HuH-7.5 (cell line): ENCODE measurements around the gene ERC2.

Source experiments
- DNase-seq: peaks from one replicate; pipeline ENCODE4 v3.0.0; 2011; ENCODE audit warnings: low spot score

The ERC2 gene

GRCh38 chr3:55673764-55674163 is 794.5 kb downstream of the ERC2 start:
- no peak for DNase-seq

- DNase-seq, result no peak
Measured at GRCh38 chr3:55669133-55669532, 799.1 kb downstream of the ERC2 start.

GRCh38 chr3:55668359-55668758 is 799.9 kb downstream of the ERC2 start:
- no peak for DNase-seq

- DNase-seq, result no peak
Measured at GRCh38 chr3:55664387-55664786, 803.9 kb downstream of the ERC2 start.

GRCh38 chr3:55662683-55663082 is 805.6 kb downstream of the ERC2 start:
- DNase-seq, result no peak

- DNase-seq, result no peak
Measured at GRCh38 chr3:55661571-55661970, 806.7 kb downstream of the ERC2 start.

GRCh38 chr3:55661141-55661540 is 807.1 kb downstream of the ERC2 start:
- DNase-seq, result no peak

GRCh38 chr3:55660642-55661041 is 807.6 kb downstream of the ERC2 start:
- DNase-seq, result no peak

- DNase-seq, result no peak
Measured at GRCh38 chr3:55659701-55660100, 808.6 kb downstream of the ERC2 start.

- DNase-seq, result no peak
Measured at GRCh38 chr3:55658690-55659562, 809.3 kb downstream of the ERC2 start.

GRCh38 chr3:55658270-55658669 is 810.0 kb downstream of the ERC2 start:
- DNase-seq, result no peak

GRCh38 chr3:55655544-55655943 is 812.7 kb downstream of the ERC2 start:
- DNase-seq, result no peak

- DNase-seq, result no peak
Measured at GRCh38 chr3:55654123-55654760, 814.0 kb downstream of the ERC2 start.

- DNase-seq, result no peak
Measured at GRCh38 chr3:55651011-55651410, 817.3 kb downstream of the ERC2 start.

GRCh38 chr3:55650011-55650410 is 818.3 kb downstream of the ERC2 start:
- no peak for DNase-seq

GRCh38 chr3:55649554-55649953 is 818.7 kb downstream of the ERC2 start:
- DNase-seq, result no peak

GRCh38 chr3:55648591-55649318 is 819.5 kb downstream of the ERC2 start:
- no peak for DNase-seq

- no peak for DNase-seq
Measured at GRCh38 chr3:55647670-55648069, 820.6 kb downstream of the ERC2 start.

GRCh38 chr3:55647063-55647462 is 821.2 kb downstream of the ERC2 start:
- DNase-seq, result no peak

- DNase-seq, result no peak
Measured at GRCh38 chr3:55646121-55646520, 822.1 kb downstream of the ERC2 start.

GRCh38 chr3:55645422-55645821 is 822.8 kb downstream of the ERC2 start:
- DNase-seq, result no peak

- no peak for DNase-seq
Measured at GRCh38 chr3:55643283-55643682, 825.0 kb downstream of the ERC2 start.

GRCh38 chr3:55641964-55642363 is 826.3 kb downstream of the ERC2 start:
- DNase-seq, result no peak
